WTC11 (cell line): ENCODE data around the gene ELOA2. TPM values are rescaled to one million over a fixed set of nuclear protein-coding genes. Genes with fewer than 3 reads are reported as not detected.

Experiments
- total RNA-seq: library from RNA; stranded (reverse); gene quantifications from 3 replicates; pipeline ENCODE4 v1.2.3, GENCODE V29; 2021

The ELOA2 gene
- total RNA-seq, 1 experiment from 2014 or later = not detected

Other genes with a start within 250 kb of the ELOA2 start
- 50.7 to 60.6 TPM (median 57.8 TPM) in 3 replicates for gene PIAS2, start 118.1 kb downstream of the ELOA2 start, total RNA-seq
- gene KATNAL2, start 118.0 kb downstream of the ELOA2 start, total RNA-seq = 9.9 to 12.1 TPM (median 11.7 TPM) in 3 replicates
- 42.1 to 57.6 TPM (median 49.6 TPM) in 3 replicates for gene HDHD2, start 114.9 kb upstream of the ELOA2 start, total RNA-seq
- 6.7 to 7.7 TPM (median 7.3 TPM) in 3 replicates for gene IER3IP1, start 140.7 kb upstream of the ELOA2 start, total RNA-seq
- 0.34 to 1.3 TPM (median 0.37 TPM) in 3 replicates for gene SKOR2, start 216.0 kb upstream of the ELOA2 start, total RNA-seq